Osteoblast (primary cell): Measurements from ENCODE around the gene MVB12A. TPM values are rescaled to one million over a fixed set of nuclear protein-coding genes. Genes with fewer than 3 reads are reported as not detected.

ENCODE experiments used
- DNase-seq: peaks from one replicate; pipeline ENCODE4 v3.0.0; 2011; ENCODE audit warnings: low spot score, mixed read lengths; ENCODE audit not compliant: insufficient read length; ENCODE audit errors: missing footprints
- H2AFZ ChIP-seq: 2 replicates; pipeline ENCODE4 v1.6.0; 2011; ENCODE audit warnings: mild to moderate bottlenecking, low read length
- H3K27ac ChIP-seq: 2 replicates; pipeline ENCODE4 v1.5.1; 2011; ENCODE audit warnings: mild to moderate bottlenecking, low read depth, low read length, moderate library complexity
- H3K27me3 ChIP-seq: 2 replicates; pipeline ENCODE4 v1.6.0; 2012; ENCODE audit warnings: mild to moderate bottlenecking, control low read depth, inconsistent platforms, low read length, moderate library complexity; ENCODE audit not compliant: insufficient read depth
- H3K36me3 ChIP-seq: 2 replicates; pipeline ENCODE4 v1.5.1; 2011; ENCODE audit warnings: mild to moderate bottlenecking, low read length, control low read depth, moderate library complexity; ENCODE audit not compliant: insufficient read depth
- H3K4me1 ChIP-seq: 2 replicates; pipeline ENCODE4 v1.5.1; 2011; ENCODE audit warnings: mild to moderate bottlenecking, low read length, control low read depth, moderate library complexity; ENCODE audit not compliant: insufficient read depth
- H3K4me2 ChIP-seq: 2 replicates; pipeline ENCODE4 v1.6.0; 2011; ENCODE audit warnings: mild to moderate bottlenecking, low read length; ENCODE audit not compliant: insufficient read depth
- H3K4me3 ChIP-seq: fragments of 200-600 bp; sonication (generic); 3 replicates; pipeline ENCODE4 v1.5.1; 2012; ENCODE audit warnings: mild to moderate bottlenecking, low read length, inconsistent platforms; ENCODE audit not compliant: insufficient read depth
- H3K79me2 ChIP-seq: 2 replicates; pipeline ENCODE4 v1.6.0; 2012; ENCODE audit warnings: mild to moderate bottlenecking, low read length, control low read depth, inconsistent platforms; ENCODE audit not compliant: insufficient read depth
- H3K9me3 ChIP-seq: 2 replicates; pipeline ENCODE4 v1.5.1; 2011; ENCODE audit warnings: low read depth, low read length, control low read depth
- H4K20me1 ChIP-seq: 2 replicates; pipeline ENCODE4 v1.6.0; 2012; ENCODE audit warnings: mild to moderate bottlenecking, low read length, control low read depth; ENCODE audit not compliant: insufficient read depth
- CTCF ChIP-seq: IDR thresholded peaks from 2 replicates; pipeline ENCODE4 v1.5.1; 2011; ENCODE audit warnings: mild to moderate bottlenecking, low read depth, low read length, moderate library complexity; ENCODE audit errors: extremely low read depth
- total RNA-seq: library from RNA; depleted of rRNA; stranded (reverse); fragments of >200 nt; gene quantifications from 2 replicates; pipeline ENCODE4 v1.2.3, GENCODE V29; 2012

Gene MVB12A
- total RNA-seq, 1 donor: 50.7 TPM

GRCh38 chr19:17393002-17393401, 26.8 kb upstream of the MVB12A start:
- no peak overlapping the region for H3K27ac ChIP-seq
- no peak overlapping the region for H3K4me2 ChIP-seq
- H3K36me3 ChIP-seq: no peaks in the 10 kb centered on the region
- peaks cover 21% of the 10 kb centered on the region for H3K27me3 ChIP-seq
- H3K9me3 ChIP-seq: no peaks in the 10 kb centered on the region
- H4K20me1 ChIP-seq: no peaks in the 10 kb centered on the region
- DNase-seq: peak; percentile 85
- peaks cover 9% of the 10 kb centered on the region for H3K4me1 ChIP-seq
- H2AFZ ChIP-seq: no peak overlapping the region
- H3K4me3 ChIP-seq: no peak overlapping the region
- no peak for TF ChIP-seq CTCF
- H3K79me2 ChIP-seq: no peaks in the 10 kb centered on the region

GRCh38 chr19:17393914-17394313, 25.9 kb upstream of the MVB12A start, which contains the start of gene CCDC194:
Gene CCDC194, minus strand, starts transcription at chr19:17394196. Its CDS starts 38 bp downstream, at chr19:17394158.
- DNase-seq: peak; percentile 85
- peak within 1 kb of the TSS; percentile 15 for H3K4me2 ChIP-seq
- TF ChIP-seq CTCF: no peak
- no peaks in the 10 kb centered on the region for H3K36me3 ChIP-seq
- H3K9me3 ChIP-seq: no peaks in the 10 kb centered on the region
- no peak within 1 kb of the TSS for H3K4me3 ChIP-seq
- H3K27ac ChIP-seq: no peak within 1 kb of the TSS
- peaks cover 9% of the 10 kb centered on the region for H3K4me1 ChIP-seq
- no peaks in the 10 kb centered on the region for H4K20me1 ChIP-seq
- H3K79me2 ChIP-seq: no peaks in the 10 kb centered on the region
- peaks cover 21% of the 10 kb centered on the region for H3K27me3 ChIP-seq
- H2AFZ ChIP-seq: peak within 1 kb of the TSS; percentile 3

- no peaks in the 10 kb centered on the region for H3K79me2 ChIP-seq
- no peak overlapping the region for H3K4me3 ChIP-seq
- no peaks in the 10 kb centered on the region for H3K36me3 ChIP-seq
- H3K27me3 ChIP-seq: peaks cover 19% of the 10 kb centered on the region
- H3K4me1 ChIP-seq: peaks cover 9% of the 10 kb centered on the region
- TF ChIP-seq CTCF: peak; percentile 56
- peak; percentile 98 for DNase-seq
- H2AFZ ChIP-seq: peak overlapping the region; percentile 3
- H3K9me3 ChIP-seq: no peaks in the 10 kb centered on the region
- H4K20me1 ChIP-seq: no peaks in the 10 kb centered on the region
- H3K4me2 ChIP-seq: no peak overlapping the region
- H3K27ac ChIP-seq: no peak overlapping the region
Observed at GRCh38 chr19:17394891-17395415, 24.9 kb upstream of the MVB12A start.

- Histone ChIP-seq H4K20me1 (no peaks in the 10 kb centered on the region), H3K4me3 (no peak overlapping the region), H3K27ac (no peak overlapping the region), H3K36me3 (no peaks in the 10 kb centered on the region), H3K4me2 (no peak overlapping the region), H3K9me3 (no peaks in the 10 kb centered on the region), H3K4me1 (no peaks in the 10 kb centered on the region), H3K79me2 (no peaks in the 10 kb centered on the region), H2AFZ (no peak overlapping the region), H3K27me3 (peaks cover 4% of the 10 kb centered on the region)
- peak; percentile 58 for DNase-seq
- TF ChIP-seq CTCF: no peak
Observed at GRCh38 chr19:17398902-17399527, 20.8 kb upstream of the MVB12A start.
